Subcutaneous adipose tissue (tissue), 4 donors: Measurements from ENCODE around the gene OOSP1. TPM values are rescaled to one million over a fixed set of nuclear protein-coding genes. Genes with fewer than 3 reads are reported as not detected.

ENCODE experiments used
- total RNA-seq, 4 donors: library from RNA; depleted of rRNA; stranded (reverse); fragments of >200 nt; gene quantifications; one replicate each; pipeline ENCODE4 v1.1.0, GENCODE V29; 2016
- TF ChIP-seq, protein P1 (sequence below): fragments of 450-650 bp; IDR thresholded peaks from one replicate; pipeline ENCODE4 v1.5.1; 2016; ENCODE audit warnings: low read depth, mild to moderate bottlenecking, control low read depth, antibody characterized with exemption, moderate library complexity

The OOSP1 gene
- total RNA-seq, 4 donors from 2014 or later, result not detected

- TF ChIP-seq, protein P1, sequence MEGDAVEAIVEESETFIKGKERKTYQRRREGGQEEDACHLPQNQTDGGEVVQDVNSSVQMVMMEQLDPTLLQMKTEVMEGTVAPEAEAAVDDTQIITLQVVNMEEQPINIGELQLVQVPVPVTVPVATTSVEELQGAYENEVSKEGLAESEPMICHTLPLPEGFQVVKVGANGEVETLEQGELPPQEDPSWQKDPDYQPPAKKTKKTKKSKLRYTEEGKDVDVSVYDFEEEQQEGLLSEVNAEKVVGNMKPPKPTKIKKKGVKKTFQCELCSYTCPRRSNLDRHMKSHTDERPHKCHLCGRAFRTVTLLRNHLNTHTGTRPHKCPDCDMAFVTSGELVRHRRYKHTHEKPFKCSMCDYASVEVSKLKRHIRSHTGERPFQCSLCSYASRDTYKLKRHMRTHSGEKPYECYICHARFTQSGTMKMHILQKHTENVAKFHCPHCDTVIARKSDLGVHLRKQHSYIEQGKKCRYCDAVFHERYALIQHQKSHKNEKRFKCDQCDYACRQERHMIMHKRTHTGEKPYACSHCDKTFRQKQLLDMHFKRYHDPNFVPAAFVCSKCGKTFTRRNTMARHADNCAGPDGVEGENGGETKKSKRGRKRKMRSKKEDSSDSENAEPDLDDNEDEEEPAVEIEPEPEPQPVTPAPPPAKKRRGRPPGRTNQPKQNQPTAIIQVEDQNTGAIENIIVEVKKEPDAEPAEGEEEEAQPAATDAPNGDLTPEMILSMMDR, result no peak
These were observed 43.0 kb downstream of the OOSP1 start for GRCh38 chr11:59981106-59981770.

GRCh38 chr11:59983212-59983611 lies 45.0 kb downstream of the OOSP1 start:
- TF ChIP-seq, protein P1, result no peak

DNA sequence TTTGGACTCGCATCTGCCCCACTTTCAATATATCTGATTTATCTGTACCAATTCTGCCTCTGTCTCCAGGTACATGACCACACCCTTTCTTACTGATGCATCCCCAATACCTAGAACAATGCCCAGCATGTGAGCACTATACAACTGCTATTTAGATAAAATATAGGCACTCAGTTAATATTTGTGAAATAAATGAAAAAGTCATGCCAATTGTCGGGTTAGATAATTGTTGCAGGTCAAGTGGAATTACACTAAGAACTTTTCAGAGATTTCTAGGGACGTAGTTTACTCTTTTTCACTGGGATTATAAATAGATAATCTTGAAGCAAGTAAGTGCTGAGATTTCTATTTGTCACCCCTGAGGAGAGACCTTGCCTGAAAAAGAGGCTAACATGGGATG lies 46.1 kb downstream of the OOSP1 start:
- TF ChIP-seq, protein P1, result no peak

GRCh38 chr11:59990421-59990820 lies 52.2 kb downstream of the OOSP1 start:
- TF ChIP-seq, protein P1, result no peak

DNA sequence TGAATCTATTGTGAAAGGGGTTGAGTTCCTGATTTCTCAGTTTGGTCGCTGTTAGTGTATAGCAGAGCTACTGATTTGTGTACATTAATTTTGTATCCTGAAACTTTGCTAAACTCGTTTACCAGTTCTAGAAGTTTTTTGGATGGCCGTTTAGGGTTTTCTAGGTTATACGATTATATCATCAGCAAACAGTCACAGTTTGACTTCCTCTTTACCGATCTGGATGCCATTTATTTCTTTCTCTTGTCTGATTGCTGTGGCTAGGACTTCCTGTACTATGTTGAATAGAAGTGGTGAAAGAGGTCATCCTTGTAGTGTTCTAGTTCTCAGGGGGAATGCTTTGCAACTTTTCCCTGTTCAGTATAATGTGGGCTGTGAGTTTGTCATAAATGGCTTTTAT lies 54.2 kb downstream of the OOSP1 start:
- TF ChIP-seq, protein P1, result no peak

GRCh38 chr11:59997800-59998199 lies 59.6 kb downstream of the OOSP1 start:
- TF ChIP-seq, protein P1, result no peak

- TF ChIP-seq, protein P1, result no peak
These were observed 61.5 kb downstream of the OOSP1 start for GRCh38 chr11:59999691-60000090.
